HEK293T (cell line): ENCODE measurements around the gene HTR1B.

Source experiments
- BHLHE40 ChIP-seq: fragments of 450-650 bp; IDR thresholded peaks from 2 replicates; pipeline ENCODE4 v1.6.1; 2016; ENCODE audit warnings: mild to moderate bottlenecking, moderate library complexity, borderline replicate concordance
- ELF4 ChIP-seq: fragments of 450-650 bp; IDR thresholded peaks from 2 replicates; pipeline ENCODE4 v1.6.1; 2017; ENCODE audit warnings: antibody characterized with exemption
- FOXA1 ChIP-seq: fragments of 450-650 bp; IDR thresholded peaks from 2 replicates; pipeline ENCODE4 v1.6.1; 2016; ENCODE audit warnings: mild to moderate bottlenecking
- FOXM1 ChIP-seq: fragments of 450-650 bp; IDR thresholded peaks from 2 replicates; pipeline ENCODE4 v1.6.1; 2017; ENCODE audit warnings: mild to moderate bottlenecking, borderline replicate concordance
- SUZ12 ChIP-seq: fragments of 450-650 bp; IDR thresholded peaks from 2 replicates; pipeline ENCODE4 v1.6.1; 2016; ENCODE audit warnings: mild to moderate bottlenecking
- TARDBP ChIP-seq: fragments of 450-650 bp; IDR thresholded peaks from 2 replicates; pipeline ENCODE4 v1.6.1; 2016

DNA sequence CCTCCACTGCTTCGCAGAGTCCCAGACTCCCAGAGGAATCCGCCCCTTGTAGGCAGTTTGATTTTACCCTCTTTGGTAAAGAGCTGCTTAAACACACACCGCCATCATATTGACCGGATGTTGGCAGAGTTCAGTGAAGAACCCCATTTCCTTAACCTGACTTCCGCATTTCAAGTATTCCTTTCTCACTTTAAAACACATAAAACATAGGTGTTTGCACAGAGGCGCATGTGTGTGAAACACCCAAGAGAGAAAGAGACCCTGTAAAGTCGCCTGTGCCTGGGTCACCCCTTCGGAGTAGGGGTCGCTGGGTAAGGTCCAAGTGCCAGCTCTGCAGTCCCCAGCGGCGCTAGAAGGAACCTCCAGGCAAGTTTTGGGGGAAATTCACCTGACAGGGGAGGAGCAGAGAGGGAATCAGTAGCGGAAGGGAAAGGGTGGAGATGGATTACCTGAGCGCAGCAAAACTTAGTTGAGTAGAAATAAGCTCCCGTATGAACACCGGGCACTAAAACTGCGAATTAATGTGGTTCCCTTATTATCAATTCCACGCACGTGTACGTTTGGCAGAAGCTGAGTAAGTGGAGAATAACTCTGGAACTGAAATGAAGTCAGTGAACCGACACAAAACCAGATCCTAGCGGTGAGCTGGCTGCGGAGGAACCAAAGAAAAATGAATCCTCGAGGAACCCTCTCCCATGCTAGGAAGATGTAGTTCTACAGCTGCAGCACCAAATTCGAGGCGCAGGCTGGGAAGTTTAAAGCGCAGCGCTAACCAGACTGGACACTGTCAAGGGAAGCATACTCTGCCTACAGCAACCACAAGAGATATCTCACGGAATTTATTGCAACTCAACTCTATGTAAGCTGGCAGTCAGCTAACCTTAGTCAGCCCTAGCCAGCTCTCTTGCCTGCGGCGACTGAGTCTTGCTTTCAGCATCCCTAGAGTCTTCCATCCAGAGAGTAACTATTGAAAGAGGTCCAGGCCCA lies 3.5 kb upstream of the HTR1B start:
- TF ChIP-seq SUZ12 (no peak), ELF4 (no peak), TARDBP (no peak), FOXM1 (no peak), BHLHE40 (no peak), FOXA1 (no peak)
